ENCODE results near the gene KCTD19. TPM values are rescaled to one million over a fixed set of nuclear protein-coding genes. Genes with fewer than 3 reads are reported as not detected.

The KCTD19 gene
- total RNA-seq, 1 donor from 2014 or later = 1.3 TPM

DNA sequence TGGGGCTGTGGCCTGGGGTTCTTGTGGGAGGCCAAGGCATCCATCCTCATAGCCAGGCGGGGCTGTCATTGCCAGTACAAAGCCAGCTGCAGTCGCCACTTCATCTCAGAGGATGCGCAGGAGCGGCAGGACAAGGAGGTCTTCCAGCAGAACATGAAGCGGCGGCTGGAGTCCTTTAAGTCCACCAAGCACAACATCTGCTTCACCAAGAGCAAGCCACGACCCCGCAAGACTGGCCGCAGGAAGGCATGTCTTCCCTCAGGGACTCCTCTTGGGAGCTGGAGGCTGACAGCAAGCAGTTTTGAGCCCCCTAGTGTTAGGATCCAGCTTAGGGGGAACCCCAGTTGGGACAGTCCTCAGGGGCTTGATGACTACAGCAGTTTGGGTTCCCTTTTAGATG lies 62.3 kb downstream of the KCTD19 start:
- no peaks in the 10 kb centered on the region for H3K9me3 Mint-ChIP-seq
- TF ChIP-seq, protein P1, sequence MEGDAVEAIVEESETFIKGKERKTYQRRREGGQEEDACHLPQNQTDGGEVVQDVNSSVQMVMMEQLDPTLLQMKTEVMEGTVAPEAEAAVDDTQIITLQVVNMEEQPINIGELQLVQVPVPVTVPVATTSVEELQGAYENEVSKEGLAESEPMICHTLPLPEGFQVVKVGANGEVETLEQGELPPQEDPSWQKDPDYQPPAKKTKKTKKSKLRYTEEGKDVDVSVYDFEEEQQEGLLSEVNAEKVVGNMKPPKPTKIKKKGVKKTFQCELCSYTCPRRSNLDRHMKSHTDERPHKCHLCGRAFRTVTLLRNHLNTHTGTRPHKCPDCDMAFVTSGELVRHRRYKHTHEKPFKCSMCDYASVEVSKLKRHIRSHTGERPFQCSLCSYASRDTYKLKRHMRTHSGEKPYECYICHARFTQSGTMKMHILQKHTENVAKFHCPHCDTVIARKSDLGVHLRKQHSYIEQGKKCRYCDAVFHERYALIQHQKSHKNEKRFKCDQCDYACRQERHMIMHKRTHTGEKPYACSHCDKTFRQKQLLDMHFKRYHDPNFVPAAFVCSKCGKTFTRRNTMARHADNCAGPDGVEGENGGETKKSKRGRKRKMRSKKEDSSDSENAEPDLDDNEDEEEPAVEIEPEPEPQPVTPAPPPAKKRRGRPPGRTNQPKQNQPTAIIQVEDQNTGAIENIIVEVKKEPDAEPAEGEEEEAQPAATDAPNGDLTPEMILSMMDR (conservative IDR thresholded peaks at IDR 0.05) = no peak
- no peaks in the 10 kb centered on the region for H3K36me3 Mint-ChIP-seq (ENCODE audit: low read depth)
- DNase-seq (ENCODE audit: low read depth, low spot score) = no peak
- H3K4me1 Mint-ChIP-seq = no peaks in the 10 kb centered on the region
- H3K27me3 Mint-ChIP-seq (ENCODE audit: low read depth) = peaks cover 15% of the 10 kb centered on the region
- H3K27ac Mint-ChIP-seq (ENCODE audit: unreplicated experiment) = no peak overlapping the region
- H3K4me3 Mint-ChIP-seq = no peak overlapping the region

DNA sequence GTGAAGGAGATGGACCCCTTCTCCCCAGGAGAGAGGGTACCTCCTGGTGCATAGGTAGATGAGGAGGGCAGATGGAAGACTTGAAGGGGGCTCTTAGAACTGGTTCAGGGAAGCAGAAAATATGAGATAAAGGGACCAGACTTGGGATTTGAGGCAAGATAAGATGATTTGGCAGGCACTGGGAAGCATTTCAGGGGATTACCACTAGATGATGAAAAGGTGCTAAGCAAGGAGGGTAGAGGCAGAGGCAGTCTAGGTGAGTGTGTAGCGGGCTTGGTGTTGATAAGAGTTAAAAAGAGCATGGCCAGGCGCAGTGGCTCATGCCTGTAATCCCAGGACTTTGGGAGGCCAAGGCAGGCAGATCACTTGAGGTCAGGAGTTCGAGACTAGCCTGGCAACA lies 63.3 kb downstream of the KCTD19 start:
- Mint-ChIP-seq H3K4me1 (no peaks in the 10 kb centered on the region), H3K36me3 (ENCODE audit: low read depth) (no peaks in the 10 kb centered on the region), H3K27ac (ENCODE audit: unreplicated experiment) (no peak overlapping the region), H3K4me3 (no peak overlapping the region), H3K9me3 (no peaks in the 10 kb centered on the region), H3K27me3 (ENCODE audit: low read depth) (peaks cover 15% of the 10 kb centered on the region)
- TF ChIP-seq, protein P1 (conservative IDR thresholded peaks at IDR 0.05) = no peak
- no peak for DNase-seq (ENCODE audit: low read depth, low spot score)

DNA sequence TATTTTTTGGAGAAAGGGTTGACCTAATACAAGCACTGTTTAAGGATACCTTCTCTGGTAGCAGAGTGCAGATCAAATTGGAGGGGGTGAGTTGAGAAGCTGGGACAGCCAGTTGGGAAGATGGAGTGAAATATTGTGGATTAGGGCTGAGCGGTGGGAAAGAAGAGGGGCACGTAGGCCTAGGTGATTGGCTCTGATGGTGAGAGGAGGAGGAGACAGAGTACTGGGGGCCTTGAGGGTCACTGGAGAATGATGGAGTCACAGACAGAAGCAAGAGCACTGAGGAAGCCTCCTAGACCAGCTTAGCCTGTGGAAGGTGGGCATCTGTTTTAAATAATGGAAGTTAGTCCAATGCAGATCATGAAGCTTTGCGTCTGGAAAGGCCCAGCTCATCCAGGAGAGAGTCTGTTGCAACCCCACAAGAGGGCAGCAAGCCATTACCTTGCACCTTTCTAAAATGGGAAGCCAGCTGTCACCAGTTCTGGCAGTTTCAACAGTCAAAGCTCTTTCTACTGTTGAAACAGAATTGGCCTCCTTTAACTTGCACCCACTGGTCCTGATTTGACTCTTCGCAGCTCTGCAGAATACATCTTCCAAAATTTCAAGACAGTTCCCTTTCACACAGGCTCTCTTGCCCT lies 66.0 kb downstream of the KCTD19 start:
- TF ChIP-seq, protein P1 (conservative IDR thresholded peaks at IDR 0.05) = peak; percentile 64
- Mint-ChIP-seq H3K4me1 (no peaks in the 10 kb centered on the region), H3K36me3 (ENCODE audit: low read depth) (no peaks in the 10 kb centered on the region), H3K9me3 (no peaks in the 10 kb centered on the region), H3K27ac (ENCODE audit: unreplicated experiment) (no peak overlapping the region), H3K4me3 (no peak overlapping the region), H3K27me3 (ENCODE audit: low read depth) (peaks cover 15% of the 10 kb centered on the region)
- DNase-seq (ENCODE audit: low read depth, low spot score) = no peak

DNA sequence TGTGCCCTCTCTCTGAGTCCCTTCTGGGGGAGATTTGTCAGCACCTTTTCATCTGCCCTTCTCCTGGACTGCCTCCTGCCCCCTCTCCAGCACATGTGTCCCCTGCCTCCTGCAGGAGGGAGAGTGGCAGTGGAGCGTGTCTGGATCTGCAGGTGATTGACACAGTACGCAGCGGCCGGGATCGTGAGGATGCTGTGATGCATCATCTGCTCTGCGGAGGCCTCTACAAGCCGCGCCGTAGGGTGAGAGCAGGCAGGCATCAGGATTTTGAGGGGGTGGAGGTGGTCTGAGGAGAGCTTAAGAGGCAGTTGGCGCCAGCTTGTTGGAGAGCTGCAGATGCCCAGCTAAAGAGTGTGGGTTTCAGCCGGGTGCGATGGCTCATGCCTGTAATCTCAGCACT lies 66.8 kb downstream of the KCTD19 start:
- Mint-ChIP-seq H3K9me3 (no peaks in the 10 kb centered on the region), H3K36me3 (ENCODE audit: low read depth) (no peaks in the 10 kb centered on the region), H3K27ac (ENCODE audit: unreplicated experiment) (peak overlapping the region; percentile 78), H3K4me3 (no peak overlapping the region), H3K27me3 (ENCODE audit: low read depth) (peaks cover 15% of the 10 kb centered on the region), H3K4me1 (no peaks in the 10 kb centered on the region)
- TF ChIP-seq, protein P1 (conservative IDR thresholded peaks at IDR 0.05) = no peak
- no peak for DNase-seq (ENCODE audit: low read depth, low spot score)

DNA sequence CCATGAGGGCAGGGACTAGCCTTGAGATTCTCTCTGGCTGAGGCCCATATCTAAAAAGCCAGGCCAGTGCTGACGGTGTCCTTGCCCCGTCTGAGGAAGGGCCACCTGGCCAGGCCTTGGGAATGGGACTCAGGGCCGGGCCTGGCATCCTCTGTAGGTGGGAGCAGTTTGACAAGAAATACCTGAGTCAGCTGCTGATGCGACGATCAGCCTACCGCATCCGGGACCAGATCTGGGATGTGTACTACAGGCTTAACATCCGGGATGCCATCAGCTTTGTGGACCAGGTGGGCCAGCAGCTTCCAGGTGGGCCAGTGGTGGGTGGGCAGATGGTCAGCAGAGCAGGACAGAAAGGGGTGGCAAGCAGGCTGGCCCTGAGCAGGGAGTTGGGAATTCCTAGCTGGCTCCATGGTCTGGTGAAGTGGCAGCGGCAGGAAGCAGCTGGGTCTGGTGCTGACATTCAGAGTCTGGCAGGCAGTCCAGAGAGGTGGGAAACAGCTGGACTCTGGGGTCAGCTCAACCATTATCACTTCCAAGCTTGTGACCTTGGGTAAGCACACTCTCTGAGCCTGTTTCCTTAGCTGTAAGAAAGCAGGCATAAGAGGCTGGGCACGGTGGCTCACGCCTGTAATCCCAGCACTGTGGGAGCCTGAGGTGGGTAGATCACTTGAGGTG lies 68.2 kb downstream of the KCTD19 start:
- H3K27ac Mint-ChIP-seq (ENCODE audit: unreplicated experiment) = no peak overlapping the region
- H3K9me3 Mint-ChIP-seq = no peaks in the 10 kb centered on the region
- no peaks in the 10 kb centered on the region for H3K4me1 Mint-ChIP-seq
- TF ChIP-seq, protein P1 (conservative IDR thresholded peaks at IDR 0.05) = no peak
- H3K27me3 Mint-ChIP-seq (ENCODE audit: low read depth) = peaks cover 14% of the 10 kb centered on the region
- no peak for DNase-seq (ENCODE audit: low read depth, low spot score)
- no peaks in the 10 kb centered on the region for H3K36me3 Mint-ChIP-seq (ENCODE audit: low read depth)
- H3K4me3 Mint-ChIP-seq = no peak overlapping the region
